ENCODE data around the gene INTS11.

INTS11 gene

DNA sequence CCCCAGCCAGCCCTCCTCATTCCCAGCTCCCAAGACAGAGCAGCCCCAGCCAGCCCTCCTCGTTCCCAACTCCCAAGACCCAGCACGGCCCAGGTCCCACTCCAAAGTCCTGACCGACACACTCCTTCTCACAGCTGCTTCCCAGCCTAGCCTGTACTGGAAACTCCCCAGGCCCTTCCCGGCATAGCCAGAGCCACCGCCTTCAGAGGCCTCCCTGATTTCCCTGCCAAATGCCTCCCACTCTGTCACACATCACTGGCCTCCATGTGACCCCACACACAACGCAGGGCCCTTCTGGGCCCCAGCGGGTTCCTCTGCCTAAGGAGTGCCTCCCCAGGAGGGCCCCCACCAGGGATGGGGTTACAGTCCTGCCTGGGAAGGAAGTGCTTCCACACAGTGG is 53.6 kb downstream of the INTS11 start:
- DNase-seq (ENCODE audit: low read depth in 1 of 2, low spot score in 1 of 2) = no peak

DNA sequence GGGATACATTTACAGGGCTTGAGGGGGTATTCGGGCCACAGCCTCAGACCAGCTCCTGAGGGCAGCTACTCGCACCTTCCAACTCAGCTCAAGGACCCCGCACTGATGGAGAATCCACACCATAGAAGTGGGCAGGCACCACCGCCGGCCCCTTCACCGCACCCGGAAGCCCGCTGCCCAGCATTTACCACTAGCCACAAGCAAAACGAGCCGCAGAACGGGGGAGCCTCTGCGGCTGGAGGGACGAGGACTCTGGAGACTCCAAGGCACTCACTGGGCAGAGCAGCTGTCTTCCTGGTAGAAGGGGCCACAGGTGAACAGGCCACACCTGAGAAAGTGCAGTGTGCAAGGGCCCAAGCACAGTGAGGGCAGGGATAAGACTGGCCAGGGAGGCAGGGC is 56.2 kb downstream of the INTS11 start:
- DNase-seq (ENCODE audit: low read depth in 1 of 2, low spot score in 1 of 2) = no peak

DNA sequence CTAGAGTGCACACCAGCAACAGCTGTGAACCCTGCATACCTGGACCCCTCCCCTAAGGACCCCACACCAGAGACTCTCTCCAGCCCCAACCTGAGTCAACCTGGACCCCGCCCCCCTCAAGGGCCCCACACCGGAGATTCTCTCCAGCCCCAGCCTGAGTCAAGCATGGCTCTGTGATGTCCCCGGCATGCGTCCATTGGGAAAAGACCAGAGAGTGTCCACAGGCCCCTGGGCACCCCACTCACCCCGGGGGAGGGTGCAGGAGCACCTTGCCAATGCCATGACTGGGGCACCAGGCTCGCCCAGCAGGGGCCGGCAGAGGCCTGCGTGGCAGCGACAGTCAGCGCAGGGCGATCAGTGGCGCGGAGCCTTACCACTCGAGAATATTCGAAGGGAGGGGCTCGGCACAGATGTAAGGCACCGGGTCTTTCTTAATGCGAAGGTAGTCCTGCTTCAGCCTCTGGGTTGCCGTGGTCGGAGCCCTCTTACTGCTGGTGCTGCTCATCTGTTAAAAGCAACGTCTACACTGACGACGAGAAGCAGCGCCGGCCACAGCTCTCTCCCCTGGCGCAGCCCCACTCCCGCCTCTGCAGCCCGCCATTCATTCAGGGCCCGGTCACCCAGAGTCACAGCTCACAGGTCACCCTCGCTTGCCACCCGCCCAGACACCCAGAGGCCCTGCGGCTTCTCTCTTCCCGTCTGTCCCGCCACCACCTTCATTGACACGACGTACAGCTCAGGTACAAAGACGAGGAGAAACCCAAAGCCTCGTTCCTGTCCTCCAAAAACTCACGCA is 56.8 kb downstream of the INTS11 start:
- no peak for DNase-seq (ENCODE audit: low read depth in 1 of 2, low spot score in 1 of 2)

DNA sequence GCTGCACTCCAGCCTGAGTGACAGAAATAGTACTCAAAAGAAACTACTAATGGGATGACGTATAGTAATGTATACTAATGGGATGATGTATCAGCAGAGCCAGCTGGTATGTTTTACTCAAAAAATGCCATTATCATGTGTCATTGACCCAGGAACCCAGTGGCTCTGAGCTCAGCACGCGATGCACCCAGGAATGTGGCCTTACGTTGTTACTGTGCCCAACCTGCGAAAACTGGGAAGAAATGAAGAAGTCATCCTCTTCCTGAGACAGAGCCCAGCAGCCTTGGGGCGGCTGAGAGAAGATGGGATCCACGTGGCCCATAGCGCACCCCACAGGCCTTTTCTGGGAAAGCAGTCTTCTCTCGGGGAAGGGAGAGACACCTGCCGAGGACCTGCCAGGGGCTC is 59.6 kb downstream of the INTS11 start:
- no peak for DNase-seq (ENCODE audit: low read depth in 1 of 2, low spot score in 1 of 2)

DNA sequence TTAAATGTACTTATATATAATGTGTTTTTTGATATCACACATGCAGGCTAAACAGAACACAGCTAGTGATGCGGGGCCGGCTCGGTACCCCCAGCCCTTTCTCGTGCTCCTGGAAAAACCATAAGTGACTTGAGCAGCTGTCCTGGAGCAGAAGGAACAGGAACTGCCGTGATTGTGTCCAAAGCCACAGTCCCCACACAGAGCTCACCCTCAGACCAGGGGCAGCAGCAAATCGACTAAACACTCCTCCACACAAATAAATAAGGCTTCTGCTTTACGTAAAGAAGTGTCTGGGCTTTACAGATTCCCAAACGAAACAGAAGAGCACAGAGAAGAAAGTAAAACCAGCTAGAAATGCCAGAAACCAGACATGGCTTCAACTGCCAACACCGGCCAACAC is 60.4 kb downstream of the INTS11 start:
- DNase-seq (ENCODE audit: low read depth in 1 of 2, low spot score in 1 of 2) = no peak

DNA sequence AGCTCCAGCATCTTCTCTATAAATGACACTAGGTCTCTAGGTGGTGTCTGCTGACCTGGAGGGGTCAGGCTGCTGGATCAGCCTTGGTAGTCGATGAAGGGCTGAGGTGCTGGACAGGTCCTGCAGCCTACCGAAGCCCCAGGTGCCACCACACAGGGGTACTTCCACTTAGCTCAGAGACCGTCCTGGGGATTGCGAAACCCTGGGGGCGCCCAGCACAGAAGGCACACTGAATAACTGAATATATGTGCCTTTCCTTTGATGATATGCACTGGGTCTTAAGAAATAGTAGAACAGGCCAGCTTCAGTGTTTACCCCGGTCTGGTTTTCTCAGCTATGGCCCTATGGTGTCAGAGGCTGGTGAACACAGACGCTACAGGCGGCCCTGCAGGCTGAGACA is 61.7 kb downstream of the INTS11 start:
- no peak for DNase-seq (ENCODE audit: low read depth in 1 of 2, low spot score in 1 of 2)

DNA sequence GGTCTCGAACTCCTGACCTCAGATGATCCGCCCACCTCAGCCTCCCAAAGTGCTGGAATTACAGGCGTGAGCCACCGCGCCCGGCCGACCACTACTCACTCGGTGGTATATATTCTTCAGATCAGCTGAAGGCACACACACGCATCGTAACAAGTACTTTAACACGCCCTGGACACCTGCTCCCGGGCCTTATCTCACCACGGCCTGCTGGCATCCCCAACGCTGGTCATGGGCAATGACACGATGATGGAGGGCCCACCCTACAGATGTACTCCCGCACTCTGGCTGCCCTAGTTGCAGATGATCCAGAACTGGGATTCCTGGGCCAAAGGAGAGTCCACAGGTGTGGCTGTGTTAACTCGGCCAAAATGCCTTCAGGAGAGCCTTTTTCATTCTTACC is 62.4 kb downstream of the INTS11 start:
- no peak for DNase-seq (ENCODE audit: low read depth in 1 of 2, low spot score in 1 of 2)

Data from activated CD4-positive, alpha-beta T cell treated with anti-CD3 and anti-CD28 coated beads, Interleukin-2, amount 50 U/mL, for 24 hours (primary cell).